C1 segment of cervical spinal cord (tissue), 14 donors: Measurements from ENCODE around the gene RALB.
"Not testable (repeated sequence)": the region's sequence is repeated elsewhere in the genome, so short reads cannot be mapped to it uniquely, and the experiment has no call there.

ENCODE experiments used
- DNase-seq, 14 donors: peaks; one replicate each; lab custom pipeline; 2025; lab: John Stamatoyannopoulos, UW

RALB gene

DNA sequence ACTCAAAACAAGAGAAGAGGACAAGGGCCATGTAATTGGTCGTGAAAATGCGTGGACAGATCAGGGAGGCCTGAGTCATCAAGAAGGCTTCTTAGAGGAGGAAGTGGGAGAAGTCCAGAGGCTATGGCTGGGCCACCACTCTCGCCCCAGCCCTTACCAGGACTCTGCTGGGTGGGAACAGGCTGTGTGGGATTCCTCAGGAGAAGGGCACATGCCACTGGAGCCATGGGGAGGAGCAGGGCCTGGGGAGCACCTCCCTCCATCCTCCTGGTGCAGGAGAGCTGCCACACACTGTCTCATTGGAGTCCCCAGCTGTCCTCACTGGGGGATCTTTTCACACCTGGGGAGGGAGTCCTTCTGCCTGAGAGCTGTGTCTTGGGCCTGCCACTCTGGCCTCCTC lies 9.4 kb upstream of the RALB start:
- DNase-seq, result no peak

DNA sequence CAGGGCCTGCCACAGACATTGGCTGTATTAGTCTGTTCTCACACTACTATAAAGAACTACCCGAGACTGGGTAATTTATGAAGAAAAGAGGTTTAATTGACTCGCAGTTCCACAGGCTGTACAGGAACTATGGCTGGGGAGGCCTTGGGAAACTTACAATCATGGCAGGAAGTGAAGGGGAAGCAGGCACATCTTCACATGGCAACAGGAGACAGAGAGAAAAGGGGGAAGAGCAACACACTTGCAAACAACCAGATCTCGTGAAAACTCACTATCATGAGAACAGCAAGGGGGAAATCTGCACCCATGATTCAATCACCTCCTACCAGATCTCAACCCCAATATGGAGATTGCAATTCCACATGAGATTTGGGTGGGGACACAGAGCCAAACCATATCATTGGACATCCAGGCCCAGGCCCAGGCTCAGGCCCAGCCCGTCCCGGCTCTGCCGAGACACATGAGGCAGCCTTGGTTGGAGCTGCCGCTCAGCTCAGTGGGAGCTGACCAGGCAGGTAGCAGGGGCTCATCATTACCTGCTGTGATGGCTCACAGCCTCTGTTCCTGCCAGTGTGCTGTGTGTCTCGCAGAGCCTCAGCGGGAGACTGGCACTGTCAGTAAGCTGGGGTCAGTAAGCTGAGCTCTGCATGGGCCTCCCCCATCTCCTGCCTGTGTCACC lies 8.6 kb upstream of the RALB start:
- DNase-seq, result no peak

DNA sequence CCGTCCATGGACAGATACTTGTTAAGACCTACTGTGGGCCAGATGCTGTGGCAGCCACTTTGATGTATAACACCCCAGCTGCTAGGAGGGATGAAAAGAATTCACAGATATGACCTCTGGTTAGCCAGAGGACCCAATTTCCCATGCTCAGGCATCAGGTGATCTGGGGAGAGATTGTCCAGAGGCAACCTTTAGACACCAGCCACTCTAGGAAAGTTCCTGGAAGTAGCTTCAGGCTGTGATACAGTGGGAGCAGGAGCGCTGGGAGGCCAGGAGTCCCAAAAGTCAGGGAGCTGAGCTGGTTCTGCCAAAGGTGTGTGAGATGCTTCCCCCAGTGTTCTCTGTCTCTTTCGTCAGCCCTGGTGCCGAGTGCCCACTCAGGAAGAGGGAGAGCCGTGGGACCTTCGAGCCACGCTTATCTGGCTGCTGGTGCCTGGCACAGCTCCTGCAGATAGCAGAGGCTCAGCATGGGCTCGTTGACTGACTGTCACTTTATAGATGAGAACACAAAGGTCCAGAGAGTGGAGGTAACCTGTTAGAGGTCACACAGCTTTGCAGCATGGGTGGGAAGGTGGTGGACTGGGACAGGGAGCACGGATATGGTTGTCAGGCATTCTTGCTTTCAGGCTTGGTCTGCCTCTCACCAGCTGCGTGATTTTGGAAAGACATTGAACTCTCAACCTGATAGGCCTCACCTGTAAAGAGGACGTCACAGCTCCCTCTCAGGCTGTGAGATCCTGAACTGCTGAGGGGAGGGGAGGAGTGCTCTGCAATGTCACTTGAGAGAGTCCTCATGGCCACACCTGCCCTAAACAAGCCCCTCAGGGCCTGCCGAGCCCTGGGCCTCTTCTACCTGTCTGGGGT lies 7.8 kb upstream of the RALB start:
- DNase-seq, result no peak

DNA sequence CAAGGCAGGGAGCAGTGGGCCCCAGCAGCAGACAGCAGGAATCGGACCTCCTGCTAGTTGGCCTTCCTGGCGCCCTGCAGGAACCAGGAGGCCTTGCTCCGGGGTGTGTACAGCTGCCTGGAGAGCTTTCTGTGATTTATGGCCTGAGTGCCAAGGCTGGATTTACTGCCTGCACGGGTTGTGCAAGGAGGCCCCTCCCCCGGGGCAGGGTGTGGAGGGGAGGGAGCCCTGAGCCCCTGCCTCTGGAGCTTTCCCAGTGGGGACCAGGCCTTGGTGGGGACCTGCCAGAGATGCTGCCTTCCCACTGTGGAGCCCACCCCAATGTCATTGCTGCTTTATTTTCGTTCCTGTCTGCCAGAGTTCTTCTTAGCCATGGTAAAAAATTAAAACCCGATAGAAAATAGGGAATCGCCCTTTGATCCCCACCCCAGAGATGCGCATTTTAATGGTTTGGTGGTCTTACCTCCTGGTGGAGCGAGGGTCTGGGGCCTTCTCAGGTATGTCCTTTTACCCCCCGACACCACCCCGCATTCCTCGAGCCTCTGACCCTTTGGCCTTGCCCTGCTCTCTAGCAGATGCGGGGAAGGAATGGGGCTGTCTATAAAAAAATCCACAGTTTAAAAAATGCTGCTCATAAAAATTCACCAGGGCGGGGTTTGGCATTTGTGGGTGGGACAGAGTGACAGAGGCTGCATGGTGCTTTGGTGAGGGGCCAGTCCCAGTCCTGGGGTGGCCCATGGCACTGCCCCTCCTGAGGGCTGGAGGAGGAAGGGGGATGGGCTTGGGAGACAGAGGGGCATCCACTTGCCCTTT lies 6.9 kb upstream of the RALB start:
- no peak for DNase-seq

DNA sequence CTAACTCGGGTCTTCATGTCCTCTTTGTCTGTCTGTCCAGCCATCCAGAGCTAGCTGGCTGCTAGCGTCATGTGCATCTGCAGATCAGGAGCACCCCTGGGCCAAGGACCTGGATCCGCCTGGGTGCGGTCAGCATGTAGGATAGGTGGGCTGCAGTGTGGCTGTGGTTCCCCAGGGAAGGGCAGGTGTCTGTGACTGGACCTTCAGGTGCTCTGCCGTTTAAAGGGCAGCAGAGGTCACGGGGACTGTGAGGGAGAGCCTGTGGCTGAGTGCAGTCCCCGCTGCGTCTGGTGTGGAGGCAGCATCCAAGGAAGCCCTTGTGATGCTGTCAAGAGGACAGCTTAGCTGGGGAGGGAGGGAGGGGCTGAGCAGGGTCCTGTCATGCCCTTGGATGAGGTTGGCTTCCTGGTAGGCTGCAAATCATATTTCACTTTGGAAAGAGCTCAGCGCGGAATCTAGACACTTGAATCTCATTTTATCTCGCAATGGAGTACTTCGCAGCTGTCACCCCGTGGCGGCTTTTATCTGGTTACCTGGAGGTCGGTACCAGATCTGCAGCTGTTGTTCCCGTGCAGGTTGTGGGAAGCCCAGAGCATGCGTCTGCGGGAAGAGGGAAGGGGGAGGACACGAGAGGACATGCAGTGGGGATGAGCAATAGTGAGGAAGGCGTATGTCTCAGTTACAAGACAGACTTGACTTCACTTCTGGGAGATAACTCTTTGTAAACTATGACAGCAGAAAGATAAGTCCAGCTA lies 5.9 kb upstream of the RALB start:
- no peak for DNase-seq

DNA sequence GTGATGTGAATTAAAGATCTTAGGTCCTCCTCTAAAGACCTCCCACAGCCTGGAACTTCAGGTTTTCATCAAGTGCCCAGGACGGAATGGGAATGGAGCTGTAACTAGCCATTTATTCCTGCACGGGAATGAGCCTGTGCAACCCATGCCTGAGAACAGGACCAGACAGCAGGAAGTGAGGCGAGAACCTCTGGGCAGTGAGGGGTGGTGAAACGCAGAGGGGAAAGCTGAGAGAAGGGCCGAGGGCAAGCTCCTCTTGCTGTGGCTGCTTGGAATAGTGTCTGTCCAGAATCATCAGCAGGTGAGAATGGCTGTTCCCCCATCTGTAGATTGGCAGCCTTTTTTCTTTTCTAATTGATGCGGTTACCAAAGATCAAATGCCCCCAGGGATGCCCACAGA lies 4.8 kb upstream of the RALB start:
- no peak for DNase-seq

DNA sequence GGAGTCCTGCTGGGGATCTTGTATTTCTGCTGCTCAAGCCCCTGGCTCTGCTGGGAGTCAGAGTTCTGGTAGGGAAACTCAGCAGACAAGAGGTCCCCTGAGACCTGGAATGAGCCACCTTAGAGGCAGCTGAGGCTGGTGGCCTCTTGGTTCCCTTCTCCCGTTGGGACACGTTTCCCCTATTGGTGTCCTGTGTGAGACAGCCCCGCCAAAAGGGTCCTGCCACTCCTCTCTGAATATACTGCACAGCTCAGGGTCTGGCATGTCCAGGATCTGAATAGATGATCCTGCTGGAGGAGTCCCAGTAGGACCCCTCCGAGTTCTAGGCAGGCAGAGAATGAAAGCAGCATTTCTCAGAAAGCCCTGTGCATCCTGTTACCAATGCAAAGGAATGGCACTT lies 2.0 kb upstream of the RALB start:
- no peak for DNase-seq

DNA sequence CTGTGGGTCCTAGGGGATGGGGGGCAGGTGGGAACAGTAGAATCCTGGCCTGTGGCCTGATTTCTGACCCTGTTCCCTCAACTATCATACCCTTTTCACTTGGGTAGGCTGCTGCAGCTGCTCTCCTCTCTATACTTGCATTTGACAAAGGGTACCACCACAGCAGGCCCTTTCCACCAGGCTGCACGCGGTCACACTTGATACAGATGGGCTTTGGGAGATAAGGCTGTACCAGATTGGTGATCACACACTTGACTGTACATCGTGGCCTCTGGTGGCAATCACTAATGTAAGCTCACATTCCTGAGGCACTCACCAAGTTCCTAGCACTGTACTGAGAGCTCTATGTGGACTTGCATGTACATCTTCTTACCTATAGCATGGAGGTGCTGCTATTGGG lies 1.6 kb upstream of the RALB start:
- no peak for DNase-seq

DNA sequence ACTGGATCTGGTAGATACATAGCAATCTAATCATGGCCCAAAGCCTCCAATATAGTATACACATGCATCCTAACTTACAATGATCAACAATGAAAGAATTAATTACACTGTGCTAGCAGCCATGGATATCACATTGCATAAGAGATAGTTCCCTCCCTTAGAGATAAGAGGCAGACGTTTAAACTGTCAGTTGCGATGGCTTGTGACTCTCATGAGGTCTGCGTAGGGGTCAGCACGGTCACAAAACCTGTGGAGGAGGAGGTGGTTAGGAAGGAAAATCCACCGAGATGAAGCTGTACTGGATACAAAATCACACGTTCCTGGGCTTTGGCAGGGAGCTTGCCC lies 800 bp upstream of the RALB start:
- peak in 1 of 14 donors; percentile 45 for DNase-seq

DNA sequence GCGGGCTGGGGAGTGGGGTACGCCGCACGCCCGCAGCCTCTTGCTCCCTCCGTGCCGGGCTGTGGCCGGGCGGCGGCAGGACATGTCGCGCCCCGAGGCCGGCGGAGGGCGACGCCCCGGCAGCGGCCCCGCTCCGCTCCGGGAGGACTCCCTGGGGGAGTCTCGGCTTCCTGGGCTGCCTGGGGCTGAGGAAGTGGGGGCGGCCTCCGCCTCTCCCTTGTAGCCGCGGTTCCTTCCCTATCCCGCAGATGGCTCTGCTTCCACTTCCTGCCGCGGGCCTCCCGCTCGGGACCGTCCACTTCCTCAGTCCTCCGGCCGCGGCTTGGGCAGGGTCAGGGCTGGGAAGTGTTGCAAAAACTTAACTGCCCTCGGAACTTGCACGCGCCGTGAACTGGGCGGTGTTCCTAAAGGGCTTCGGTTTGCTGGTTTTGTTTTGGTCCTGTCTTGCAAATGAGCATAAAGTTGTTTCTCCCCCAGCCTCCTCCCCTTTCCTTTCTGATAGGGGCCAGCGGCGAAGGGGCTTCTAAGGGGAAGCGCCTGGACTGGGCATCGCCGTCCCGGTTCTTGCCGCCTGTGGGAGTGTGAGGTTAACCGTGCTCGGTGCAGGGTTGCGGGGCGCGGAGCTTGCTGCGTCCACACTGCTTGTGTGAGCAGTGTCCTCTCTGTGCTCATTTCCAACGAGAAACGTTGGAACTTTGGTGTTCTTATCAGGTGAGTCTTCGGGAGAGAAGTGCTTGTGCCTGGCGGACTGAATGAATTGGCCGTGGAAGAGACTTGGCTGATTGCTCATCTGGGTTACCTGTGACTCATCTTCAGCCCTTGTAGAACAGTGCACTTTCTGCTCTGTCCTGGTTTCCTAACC lies 600 bp downstream of the RALB start:
- DNase-seq, result peak; percentile 16 to 91 (median 78)

DNA sequence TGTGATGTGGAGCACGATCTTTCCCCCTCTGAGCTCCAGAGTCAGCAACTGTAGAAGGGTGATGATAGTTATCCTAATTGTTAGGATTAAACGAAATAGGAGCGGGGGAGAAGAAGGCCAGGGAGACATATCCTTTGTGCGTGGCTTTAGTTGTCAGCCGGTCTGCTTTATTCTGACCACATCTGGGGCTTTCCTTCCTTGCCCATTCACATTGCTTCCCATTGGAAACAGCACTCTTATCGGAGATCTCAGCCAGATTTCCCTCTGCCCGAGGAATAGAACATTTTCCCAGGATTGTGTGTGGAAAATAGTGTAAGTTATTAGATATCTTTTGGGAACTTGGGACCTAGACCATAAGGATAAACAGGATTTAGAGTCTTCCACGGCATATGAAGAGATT lies 1.5 kb downstream of the RALB start:
- DNase-seq, result no peak

DNA sequence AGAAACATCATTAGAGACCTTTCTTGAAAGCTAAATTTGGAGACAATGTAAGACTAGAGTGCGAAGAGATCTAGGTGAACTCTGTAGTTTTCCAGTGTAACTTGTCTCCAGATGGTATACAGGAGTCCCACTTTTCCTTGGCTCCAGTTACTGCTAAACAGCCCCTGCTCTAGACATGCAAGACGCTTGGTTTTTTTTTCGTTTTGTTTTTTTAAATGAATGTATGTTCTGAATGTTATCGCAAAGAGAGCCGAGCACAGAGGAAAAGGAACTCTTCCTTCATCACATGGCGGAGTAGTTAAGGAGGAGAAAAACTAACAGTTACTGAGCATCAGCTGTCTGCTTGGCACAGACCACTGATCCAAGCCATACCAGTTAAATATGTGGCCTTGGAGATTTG lies 2.4 kb downstream of the RALB start:
- no peak for DNase-seq

DNA sequence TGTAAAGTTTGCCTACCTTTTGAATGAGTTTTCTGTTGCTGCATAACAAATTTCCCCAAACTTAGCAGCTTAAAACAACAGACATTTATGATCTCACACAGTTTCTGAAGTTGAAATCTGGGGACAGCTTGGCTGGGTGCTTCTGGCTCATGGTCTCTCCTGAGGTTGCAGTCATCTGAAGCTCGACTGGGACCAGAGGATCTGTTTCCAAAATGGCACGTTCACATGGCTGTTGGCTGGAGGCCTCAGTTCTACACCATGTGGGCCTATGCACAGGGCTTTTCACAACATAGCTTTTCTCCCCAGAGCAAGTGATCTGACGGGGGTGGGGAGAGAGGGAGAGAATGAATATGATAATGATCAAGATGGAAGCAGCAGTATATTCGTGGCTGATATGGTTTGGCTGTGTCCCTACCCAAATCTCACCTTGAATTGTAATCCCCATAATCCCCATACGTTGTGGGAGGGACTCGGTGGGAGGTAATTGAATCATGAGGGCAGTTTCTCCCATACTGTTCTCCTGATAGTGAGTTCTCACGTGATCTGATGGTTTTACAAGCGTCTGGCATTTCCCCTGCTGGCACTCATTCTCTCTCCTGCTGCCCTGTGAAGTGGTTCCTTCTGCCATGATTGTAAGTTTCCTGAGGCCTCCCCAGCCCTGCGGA lies 3.5 kb downstream of the RALB start:
- no peak for DNase-seq

DNA sequence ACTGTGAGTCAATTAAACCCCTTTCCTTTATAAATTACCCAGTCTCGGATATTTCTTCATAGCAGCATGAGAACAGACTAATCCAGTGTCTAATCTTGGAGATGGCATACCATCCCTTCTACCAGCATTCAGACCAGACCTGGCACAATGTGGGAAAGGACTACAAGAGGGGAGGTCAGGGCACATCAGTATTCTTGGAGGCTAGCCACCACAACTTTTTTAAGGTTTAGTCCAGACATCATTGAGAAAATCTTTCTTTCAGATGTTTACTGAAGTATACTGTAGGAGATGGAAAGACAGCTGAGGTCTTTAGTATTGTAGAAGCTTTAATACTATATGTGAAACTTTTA lies 4.0 kb downstream of the RALB start:
- no peak for DNase-seq

DNA sequence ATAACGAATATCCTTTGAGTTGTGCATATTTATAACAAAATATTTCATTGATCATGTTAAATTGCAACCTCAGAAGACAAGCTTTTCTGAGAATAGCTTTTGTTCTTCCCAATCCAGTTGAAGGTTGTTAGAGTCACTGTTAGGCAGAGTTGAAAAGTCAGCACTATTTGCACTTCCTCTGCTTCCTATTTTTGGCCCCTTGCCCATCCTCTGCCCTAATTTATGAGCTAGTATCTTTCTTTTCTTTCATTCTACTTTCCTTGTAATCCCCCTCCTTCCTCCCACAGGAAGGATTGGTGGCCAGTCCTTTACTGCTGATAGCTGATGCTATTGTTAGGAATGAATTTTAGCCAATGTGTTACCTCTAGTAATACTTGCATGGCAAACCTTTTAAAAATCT lies 4.9 kb downstream of the RALB start:
- no peak for DNase-seq

DNA sequence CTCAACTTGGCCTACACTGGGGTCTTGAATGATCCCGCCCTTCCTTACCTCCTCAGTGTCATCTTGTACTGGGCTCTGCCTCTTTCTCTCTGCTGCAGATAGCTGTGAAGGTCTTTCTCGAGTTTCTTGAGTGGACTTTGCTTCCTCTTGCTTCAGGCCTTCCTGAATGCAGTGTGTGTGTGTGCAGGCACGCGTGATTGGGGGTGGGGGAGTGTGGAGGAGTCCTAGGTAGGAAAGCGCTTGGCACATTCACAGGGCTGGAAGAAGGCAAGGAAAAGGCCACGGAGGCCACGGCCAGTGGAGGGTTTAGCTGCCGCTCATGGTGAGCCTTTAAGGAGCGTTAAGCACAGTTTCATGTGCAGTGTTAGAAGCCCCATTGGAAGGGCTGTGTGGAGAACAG lies 5.5 kb downstream of the RALB start:
- DNase-seq, result no peak

DNA sequence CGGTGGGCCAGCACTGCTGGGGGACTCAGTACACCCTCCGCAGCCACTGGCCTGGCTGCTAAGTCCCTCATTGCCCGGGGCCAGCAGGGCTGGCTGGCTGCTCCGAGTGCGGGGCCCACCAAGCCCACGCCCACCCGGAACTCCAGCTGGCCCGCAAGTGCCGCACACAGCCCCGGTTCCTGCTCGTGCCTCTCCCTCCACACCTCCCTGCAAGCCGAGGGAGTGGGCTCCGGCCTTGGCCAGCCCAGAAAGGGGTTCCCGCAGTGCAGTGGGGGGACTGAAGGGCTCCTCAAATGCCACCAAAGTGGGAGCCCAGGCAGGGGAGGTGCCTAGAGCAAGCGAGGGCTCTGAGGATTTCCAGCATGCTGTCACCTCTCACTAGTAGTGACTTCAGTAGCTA lies 7.3 kb downstream of the RALB start:
- DNase-seq, result not testable (repeated sequence)

DNA sequence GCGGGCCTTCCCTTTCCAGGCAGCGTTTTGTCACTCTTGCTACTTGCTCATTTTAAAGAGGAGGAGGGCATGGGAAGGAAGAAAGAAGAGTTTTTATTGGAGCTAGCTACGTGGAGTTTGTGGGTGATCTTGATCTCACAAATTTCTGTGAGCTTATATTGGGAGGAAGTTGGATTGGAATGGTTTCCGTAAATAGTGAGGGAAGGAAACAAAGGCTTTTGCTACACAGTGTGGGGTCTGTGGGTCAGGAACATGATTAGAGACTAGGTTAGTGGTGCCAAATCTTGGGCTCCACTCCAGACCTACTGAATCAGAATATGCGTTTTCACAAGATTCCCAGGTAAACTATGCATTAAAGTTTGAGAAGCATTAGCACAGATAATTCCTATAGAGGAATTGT lies 8.1 kb downstream of the RALB start:
- no peak for DNase-seq

DNA sequence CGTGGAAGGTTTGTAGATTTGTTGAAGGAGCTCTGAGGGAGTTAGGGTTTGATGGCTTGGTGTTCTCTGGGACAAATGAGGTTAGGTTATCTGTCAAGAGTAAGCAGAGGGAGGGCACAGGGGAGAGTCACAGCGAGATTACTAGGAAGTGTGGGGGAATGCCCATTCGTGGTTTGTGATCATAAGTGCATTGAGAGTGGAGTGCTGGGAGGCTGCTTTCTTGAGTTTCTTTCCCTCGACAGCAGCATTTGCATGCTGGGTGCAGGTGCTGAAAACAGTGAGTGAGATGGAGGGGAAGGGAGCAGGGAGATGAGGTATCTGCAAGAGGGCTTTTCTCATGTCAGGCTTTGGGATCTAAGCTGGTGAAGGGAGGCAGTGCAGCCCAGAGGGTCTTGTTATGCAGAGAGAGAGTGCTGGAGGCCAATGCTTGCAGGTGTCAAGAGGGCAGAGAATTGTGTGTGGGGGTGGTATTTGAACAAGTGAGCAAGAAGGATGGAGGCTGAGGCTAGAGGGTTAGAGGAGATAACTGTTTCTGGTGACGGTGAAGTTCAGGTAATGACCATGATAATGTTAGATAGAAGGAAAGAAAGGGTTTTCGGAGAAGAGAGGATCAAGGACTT lies 8.8 kb downstream of the RALB start:
- no peak for DNase-seq

DNA sequence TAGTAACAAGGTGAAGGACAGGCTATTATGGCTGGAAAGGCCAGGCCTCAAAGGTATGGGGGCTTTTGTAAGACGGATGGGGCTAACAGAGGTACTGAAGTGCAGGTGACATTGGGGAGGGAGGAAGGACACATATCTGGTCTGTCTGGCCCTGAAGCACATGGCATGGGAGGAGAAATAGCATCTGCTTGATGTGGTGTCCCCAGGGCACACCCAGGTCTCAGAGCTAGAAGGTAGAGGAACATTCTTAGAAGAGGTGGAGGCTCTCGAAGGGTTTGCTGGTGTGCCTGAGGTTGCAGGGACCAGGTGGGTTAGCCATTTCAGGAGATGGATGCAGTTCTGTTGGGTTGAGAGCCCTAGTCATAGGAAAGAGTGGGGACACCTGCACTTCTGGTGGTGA lies 9.5 kb downstream of the RALB start:
- no peak for DNase-seq
